HepG2 (cell line): ENCODE results near the gene SNPH. TPM values are rescaled to one million over a fixed set of nuclear protein-coding genes. Genes with fewer than 3 reads are reported as not detected.

Experiments used
- ATAC-seq: fragments of 200-7000 bp; cut with Tn5 transposase; 3 replicates; pipeline ENCODE4 v1.9.1; 2020; ENCODE audit warnings: mild to moderate bottlenecking, moderate library complexity
- BruUV-seq: library from RNA; stranded (reverse); fragments of 400-500 nt; replicated peaks from 2 replicates; lab custom pipeline; 2021; lab: Mats Ljungman, UMichigan
- CTCF ChIA-PET: fragments of 300-600 bp; formaldehyde crosslinking; extraction: SDS; loops from one replicate; lab custom pipeline; 2021; ENCODE audit warnings: low total read pairs, inconsistent platforms, low intra/inter-chr PET ratio; lab: Yijun Ruan, JAX
- POLR2A ChIA-PET: fragments of 350-600 bp; sonication (Branson Sonifier 250); formaldehyde crosslinking; loops from one replicate; lab custom pipeline; 2020; ENCODE audit warnings: antibody characterized with exemption, inconsistent platforms; lab: Yijun Ruan, JAX
- DNase-seq: peaks from one replicate; pipeline ENCODE4 v3.0.0-alpha.2; 2015; ENCODE audit warnings: low spot score
- FAIRE-seq: peaks from 3 replicates; lab custom pipeline; 2011; peaks lifted over from hg19 to GRCh38; lab: Jason Lieb, UNC
- H2AFZ ChIP-seq: one replicate; pipeline ENCODE4 v1.6.1; 2011; ENCODE audit warnings: low read length, inconsistent platforms
- H3K27ac ChIP-seq: fragments of 300-600 bp; 3 replicates; pipeline ENCODE4 v1.8.0; 2011; ENCODE audit warnings: mixed run types, mild to moderate bottlenecking, mixed read lengths, low read length, inconsistent platforms; ENCODE audit not compliant: insufficient read depth; ENCODE audit errors: extremely low read length
- H3K27me3 ChIP-seq, 2 experiments: fragments of 200-600 bp in 1 of 2; 2 replicates in 1 of 2; 3 replicates in 1 of 2; pipeline versions ENCODE4 v1.6.0 to v1.8.0; 2011; ENCODE audit warnings: low read length in 2 of 2, mild to moderate bottlenecking in 2 of 2, moderate library complexity in 2 of 2, inconsistent platforms in 1 of 2; ENCODE audit not compliant: insufficient read depth in 2 of 2, control insufficient read depth in 1 of 2
- H3K36me3 ChIP-seq, 2 experiments: fragments of 200-600 bp in 1 of 2; replicated peaks in 1 of 2; 2 replicates in 1 of 2; 3 replicates in 1 of 2; pipeline versions ENCODE4 v1.5.1 to v1.8.0; 2011; ENCODE audit warnings: low read length in 2 of 2, inconsistent platforms in 1 of 2; ENCODE audit not compliant: insufficient read depth in 2 of 2, control insufficient read depth in 1 of 2
- H3K4me1 ChIP-seq: 2 replicates; pipeline ENCODE4 v1.5.1; 2012; ENCODE audit warnings: low read length, inconsistent platforms; ENCODE audit not compliant: insufficient read depth
- H3K4me2 ChIP-seq: 2 replicates; pipeline ENCODE4 v1.6.0; 2011; ENCODE audit warnings: low read depth, low read length, inconsistent platforms
- H3K4me3 ChIP-seq, 3 experiments: fragments of 200-600 bp in 1 of 3; sonication (generic), shearing (Covaris generic) in 1 of 3; replicated peaks in 1 of 3; 2 replicates each; pipeline ENCODE4 v1.5.1; 2011 to 2016; ENCODE audit warnings: low read length in 3 of 3, inconsistent platforms in 2 of 3, low read depth in 2 of 3, mild to moderate bottlenecking in 2 of 3, control low read depth in 1 of 3, mixed read lengths in 1 of 3; ENCODE audit not compliant: insufficient read depth in 1 of 3
- H3K79me2 ChIP-seq: one replicate; pipeline ENCODE4 v1.6.1; 2011; ENCODE audit warnings: low read length, inconsistent platforms; ENCODE audit not compliant: insufficient read depth
- H3K9ac ChIP-seq: 2 replicates; pipeline ENCODE4 v1.6.0; 2011; ENCODE audit warnings: mild to moderate bottlenecking, low read depth, low read length, inconsistent platforms; ENCODE audit not compliant: insufficient read depth
- H3K9me3 ChIP-seq: 2 replicates; pipeline ENCODE4 v1.5.1; 2012; ENCODE audit warnings: mild to moderate bottlenecking, low read length
- H4K20me1 ChIP-seq: 2 replicates; pipeline ENCODE4 v1.6.0; 2011; ENCODE audit warnings: inconsistent platforms, mild to moderate bottlenecking, low read length, moderate library complexity; ENCODE audit not compliant: insufficient read depth
- HOXA3 ChIP-seq: sonication (generic); formaldehyde crosslinking; IDR thresholded peaks from 2 replicates; pipeline ENCODE4 v1.5.0; 2020; ENCODE audit warnings: missing genetic modification reagents
- LCORL ChIP-seq, 2 experiments: fragments of 450-650 bp in 1 of 2; sonication (generic) in 1 of 2; formaldehyde crosslinking in 1 of 2; IDR thresholded peaks; 2 replicates each; pipeline versions ENCODE4 v1.5.0 to v1.6.1; 2017 to 2020; ENCODE audit warnings: antibody characterized with exemption in 1 of 2, missing genetic modification reagents in 1 of 2
- RBFOX2 ChIP-seq: fragments of 200-400 bp; formaldehyde crosslinking; IDR thresholded peaks from 2 replicates; pipeline ENCODE4 v1.6.1; 2017; ENCODE audit warnings: low read depth, mild to moderate bottlenecking, low read length
- SAP130 ChIP-seq: IDR thresholded peaks from 2 replicates; pipeline ENCODE4 v1.6.1; 2016; ENCODE audit warnings: low read depth
- SIX4 ChIP-seq: sonication (generic); formaldehyde crosslinking; IDR thresholded peaks from 2 replicates; pipeline ENCODE4 v1.4.0; 2020; ENCODE audit warnings: missing genetic modification reagents
- SP4 ChIP-seq: sonication (generic); formaldehyde crosslinking; IDR thresholded peaks from 2 replicates; pipeline ENCODE4 v1.8.1; 2023; ENCODE audit warnings: mild to moderate bottlenecking, missing genetic modification reagents
- SP5 ChIP-seq: IDR thresholded peaks from 2 replicates; pipeline ENCODE4 v1.6.1; 2016; ENCODE audit warnings: low read depth, borderline replicate concordance
- TMF1 ChIP-seq: sonication (generic); formaldehyde crosslinking; IDR thresholded peaks from 2 replicates; pipeline ENCODE4 v1.8.1; 2022; ENCODE audit warnings: low read depth, missing genetic modification reagents
- ZBTB38 ChIP-seq: sonication (generic); formaldehyde crosslinking; IDR thresholded peaks from 2 replicates; pipeline ENCODE4 v1.5.1; 2020; ENCODE audit warnings: mild to moderate bottlenecking, missing genetic modification reagents
- ZNF768 ChIP-seq: sonication (generic); formaldehyde crosslinking; IDR thresholded peaks from 2 replicates; pipeline ENCODE4 v1.4.0; 2020; ENCODE audit warnings: missing genetic modification reagents
- ZNF883 ChIP-seq: sonication (generic); formaldehyde crosslinking; IDR thresholded peaks from 2 replicates; pipeline ENCODE4 v1.5.1; 2020; ENCODE audit warnings: mild to moderate bottlenecking, missing genetic modification reagents; ENCODE audit errors: not compliant biosample characterization
- WGBS: methylation state at CpG from one replicate; pipeline ENCODE4 v1.1.6; 2017; ENCODE audit warnings: low lambda C conversion rate; 5-methylcytosine and 5-hydroxymethylcytosine counted together
- in situ Hi-C: cut with HindIII; loops from 2 replicates; pipeline ENCODE4 v1.10.0; 2017; ENCODE audit warnings: low pct_unique_long_range_greater_than_20kb; ENCODE audit not compliant: extremely low pct_ligation_motif_present
- intact Hi-C: fragments of 100-400 bp; cut with micrococcal nuclease; formaldehyde crosslinking; loops from one replicate; pipeline ENCODE4 v1.10.0; 2022; ENCODE audit not compliant: unreplicated experiment
- polyA plus RNA-seq, 8 experiments: library from polyadenylated mRNA; depleted of rRNA in 3 of 8; stranded (reverse) in 7 of 8; unstranded in 1 of 8; fragments of >200 nt; fragmentation: Illumina TruSeq in 4 of 8; extraction: Trizol in 4 of 8; gene quantifications; 2 replicates each; pipeline versions ENCODE4 v1.2.1 to v1.2.3, GENCODE V29; 2011 to 2016; ENCODE audit warnings: low read depth in 4 of 8, missing spikeins in 1 of 8, mixed read lengths in 1 of 8; ENCODE audit not compliant: insufficient read depth in 1 of 8
- total RNA-seq, 5 experiments: library from RNA; depleted of rRNA; stranded (reverse); fragments of >200 nt; fragmentation: Illumina TruSeq; extraction: Trizol; gene quantifications; 2 replicates each; pipeline ENCODE4 v1.2.3, GENCODE V29; 2016; ENCODE audit warnings: low read depth in 1 of 5
- TF ChIP-seq, protein P1 (sequence below), 2 experiments: IDR thresholded peaks; 2 replicates each; pipeline ENCODE4 v1.6.1; 2011 to 2012; ENCODE audit warnings: low read length in 2 of 2, borderline replicate concordance in 1 of 2, low read depth in 1 of 2, mild to moderate bottlenecking in 1 of 2, moderate library complexity in 1 of 2
- TF ChIP-seq, protein P2 (sequence below): IDR thresholded peaks from 2 replicates; pipeline ENCODE4 v1.6.1; 2012; ENCODE audit warnings: inconsistent platforms
- TF ChIP-seq, protein P3 (sequence below): sonication (generic); formaldehyde crosslinking; IDR thresholded peaks from 2 replicates; pipeline ENCODE4 v1.9.0; 2021; ENCODE audit warnings: mild to moderate bottlenecking, missing genetic modification reagents

The SNPH gene
- total and polyA plus RNA-seq, 2 of the 13 experiments (the other 11 are each of a cell fraction or from before 2014, with no cell fraction given): 0.09 TPM; not detected in 1

DNA sequence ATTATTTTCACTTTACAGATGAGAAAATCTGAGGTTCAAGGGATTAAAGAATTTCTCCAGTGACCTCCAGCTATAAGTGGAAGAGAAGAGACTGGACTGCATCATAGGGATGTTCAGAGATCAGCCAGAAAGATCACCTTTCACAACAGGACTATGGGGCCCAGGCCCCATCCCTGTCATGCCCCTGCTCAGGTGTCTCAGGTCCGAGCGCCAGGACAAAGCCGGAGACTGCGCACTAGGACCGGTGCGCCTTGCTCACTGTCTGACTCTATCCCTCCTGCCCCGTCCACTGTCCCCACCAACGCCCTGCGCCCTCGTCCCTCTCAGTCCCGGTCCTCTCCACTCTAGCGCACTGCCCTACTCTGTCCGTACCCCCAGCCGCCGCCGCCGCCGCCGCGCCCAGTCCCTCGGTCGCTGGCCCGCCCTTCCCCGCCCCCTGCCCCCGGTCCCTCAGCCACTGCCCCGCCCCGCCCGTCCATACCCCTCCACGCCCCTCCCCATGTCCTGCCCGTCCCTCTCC, 40.8 kb upstream of the SNPH start:
- intact Hi-C loops (loop anchor here (5.0 kb wide), 1 partner anchor 103 kb away; no protein-coding TSS in a partner anchor), in situ Hi-C loops (no loop called here)
- H3K4me2 ChIP-seq: peak overlapping the region; percentile 91
- H3K9ac ChIP-seq: peak overlapping the region; percentile 51; the same call in 1 of the 2 replicates
- peaks cover 13% of the 10 kb centered on the region for H3K4me1 ChIP-seq
- peak; percentile 91 for ATAC-seq
- H3K79me2 ChIP-seq: no peaks in the 10 kb centered on the region
- no peak overlapping the region for H2AFZ ChIP-seq
- no peak for FAIRE-seq
- peak overlapping the region; percentile 54 to 78 (median 55); a peak in 5 of 6 replicates for H3K4me3 ChIP-seq
- 4% methylated on average over 30 of the region's 30 CpGs for WGBS
- no peaks in the 10 kb centered on the region; the same call in 1 of the 2 replicates for H4K20me1 ChIP-seq
- CTCF ChIA-PET: no interaction called here
- POLR2A ChIA-PET: no interaction called here
- no peaks in the 10 kb centered on the region for H3K36me3 ChIP-seq
- BruUV-seq: no TSS peak
- no peak overlapping the region for H3K27ac ChIP-seq
- DNase-seq: peak; percentile 65
- H3K27me3 ChIP-seq: peaks cover 4 to 27% of the 10 kb centered on the region in 2 experiments
- no peaks in the 10 kb centered on the region for H3K9me3 ChIP-seq
- TF ChIP-seq ZBTB38 (CRISPR knock-in tag) (0 out of 2 replicates have a peak, but pooled peaks have one; percentile 31), HOXA3 (0 out of 2 replicates have a peak, but pooled peaks have one; percentile 12), SIX4 (no peak), LCORL (IDR thresholded peaks at IDR 0.05) (no peak), LCORL (CRISPR knock-in tag; IDR thresholded peaks at IDR 0.05) (0 out of 2 replicates have a peak, but pooled peaks have one; percentile 20), RBFOX2 (0 out of 2 replicates have a peak, but pooled peaks have one; percentile 4), TMF1 (CRISPR knock-in tag) (0 out of 2 replicates have a peak, but pooled peaks have one; percentile 34), ZNF883 (CRISPR knock-in tag) (peak; percentile 15), SAP130 (CRISPR knock-in tag) (peak; percentile 36; the same call in 1 of the 2 replicates), ZNF768 (CRISPR knock-in tag) (peak; percentile 30; the same call in 1 of the 2 replicates), SP4 (CRISPR knock-in tag) (peak; percentile 64; the same call in 1 of the 2 replicates), SP5 (CRISPR knock-in tag) (peak; percentile 37; the same call in 1 of the 2 replicates)
- TF ChIP-seq, protein P1, sequence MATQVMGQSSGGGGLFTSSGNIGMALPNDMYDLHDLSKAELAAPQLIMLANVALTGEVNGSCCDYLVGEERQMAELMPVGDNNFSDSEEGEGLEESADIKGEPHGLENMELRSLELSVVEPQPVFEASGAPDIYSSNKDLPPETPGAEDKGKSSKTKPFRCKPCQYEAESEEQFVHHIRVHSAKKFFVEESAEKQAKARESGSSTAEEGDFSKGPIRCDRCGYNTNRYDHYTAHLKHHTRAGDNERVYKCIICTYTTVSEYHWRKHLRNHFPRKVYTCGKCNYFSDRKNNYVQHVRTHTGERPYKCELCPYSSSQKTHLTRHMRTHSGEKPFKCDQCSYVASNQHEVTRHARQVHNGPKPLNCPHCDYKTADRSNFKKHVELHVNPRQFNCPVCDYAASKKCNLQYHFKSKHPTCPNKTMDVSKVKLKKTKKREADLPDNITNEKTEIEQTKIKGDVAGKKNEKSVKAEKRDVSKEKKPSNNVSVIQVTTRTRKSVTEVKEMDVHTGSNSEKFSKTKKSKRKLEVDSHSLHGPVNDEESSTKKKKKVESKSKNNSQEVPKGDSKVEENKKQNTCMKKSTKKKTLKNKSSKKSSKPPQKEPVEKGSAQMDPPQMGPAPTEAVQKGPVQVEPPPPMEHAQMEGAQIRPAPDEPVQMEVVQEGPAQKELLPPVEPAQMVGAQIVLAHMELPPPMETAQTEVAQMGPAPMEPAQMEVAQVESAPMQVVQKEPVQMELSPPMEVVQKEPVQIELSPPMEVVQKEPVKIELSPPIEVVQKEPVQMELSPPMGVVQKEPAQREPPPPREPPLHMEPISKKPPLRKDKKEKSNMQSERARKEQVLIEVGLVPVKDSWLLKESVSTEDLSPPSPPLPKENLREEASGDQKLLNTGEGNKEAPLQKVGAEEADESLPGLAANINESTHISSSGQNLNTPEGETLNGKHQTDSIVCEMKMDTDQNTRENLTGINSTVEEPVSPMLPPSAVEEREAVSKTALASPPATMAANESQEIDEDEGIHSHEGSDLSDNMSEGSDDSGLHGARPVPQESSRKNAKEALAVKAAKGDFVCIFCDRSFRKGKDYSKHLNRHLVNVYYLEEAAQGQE (IDR thresholded peaks at IDR 0.05; ENCODE audit: borderline replicate concordance in 1 of 2, low read depth in 1 of 2, low read length in 2 of 2): no peak
- TF ChIP-seq, protein P2, sequence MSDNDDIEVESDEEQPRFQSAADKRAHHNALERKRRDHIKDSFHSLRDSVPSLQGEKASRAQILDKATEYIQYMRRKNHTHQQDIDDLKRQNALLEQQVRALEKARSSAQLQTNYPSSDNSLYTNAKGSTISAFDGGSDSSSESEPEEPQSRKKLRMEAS: 0 out of 2 replicates have a peak, but pooled peaks have one; percentile 4
- TF ChIP-seq, protein P3, sequence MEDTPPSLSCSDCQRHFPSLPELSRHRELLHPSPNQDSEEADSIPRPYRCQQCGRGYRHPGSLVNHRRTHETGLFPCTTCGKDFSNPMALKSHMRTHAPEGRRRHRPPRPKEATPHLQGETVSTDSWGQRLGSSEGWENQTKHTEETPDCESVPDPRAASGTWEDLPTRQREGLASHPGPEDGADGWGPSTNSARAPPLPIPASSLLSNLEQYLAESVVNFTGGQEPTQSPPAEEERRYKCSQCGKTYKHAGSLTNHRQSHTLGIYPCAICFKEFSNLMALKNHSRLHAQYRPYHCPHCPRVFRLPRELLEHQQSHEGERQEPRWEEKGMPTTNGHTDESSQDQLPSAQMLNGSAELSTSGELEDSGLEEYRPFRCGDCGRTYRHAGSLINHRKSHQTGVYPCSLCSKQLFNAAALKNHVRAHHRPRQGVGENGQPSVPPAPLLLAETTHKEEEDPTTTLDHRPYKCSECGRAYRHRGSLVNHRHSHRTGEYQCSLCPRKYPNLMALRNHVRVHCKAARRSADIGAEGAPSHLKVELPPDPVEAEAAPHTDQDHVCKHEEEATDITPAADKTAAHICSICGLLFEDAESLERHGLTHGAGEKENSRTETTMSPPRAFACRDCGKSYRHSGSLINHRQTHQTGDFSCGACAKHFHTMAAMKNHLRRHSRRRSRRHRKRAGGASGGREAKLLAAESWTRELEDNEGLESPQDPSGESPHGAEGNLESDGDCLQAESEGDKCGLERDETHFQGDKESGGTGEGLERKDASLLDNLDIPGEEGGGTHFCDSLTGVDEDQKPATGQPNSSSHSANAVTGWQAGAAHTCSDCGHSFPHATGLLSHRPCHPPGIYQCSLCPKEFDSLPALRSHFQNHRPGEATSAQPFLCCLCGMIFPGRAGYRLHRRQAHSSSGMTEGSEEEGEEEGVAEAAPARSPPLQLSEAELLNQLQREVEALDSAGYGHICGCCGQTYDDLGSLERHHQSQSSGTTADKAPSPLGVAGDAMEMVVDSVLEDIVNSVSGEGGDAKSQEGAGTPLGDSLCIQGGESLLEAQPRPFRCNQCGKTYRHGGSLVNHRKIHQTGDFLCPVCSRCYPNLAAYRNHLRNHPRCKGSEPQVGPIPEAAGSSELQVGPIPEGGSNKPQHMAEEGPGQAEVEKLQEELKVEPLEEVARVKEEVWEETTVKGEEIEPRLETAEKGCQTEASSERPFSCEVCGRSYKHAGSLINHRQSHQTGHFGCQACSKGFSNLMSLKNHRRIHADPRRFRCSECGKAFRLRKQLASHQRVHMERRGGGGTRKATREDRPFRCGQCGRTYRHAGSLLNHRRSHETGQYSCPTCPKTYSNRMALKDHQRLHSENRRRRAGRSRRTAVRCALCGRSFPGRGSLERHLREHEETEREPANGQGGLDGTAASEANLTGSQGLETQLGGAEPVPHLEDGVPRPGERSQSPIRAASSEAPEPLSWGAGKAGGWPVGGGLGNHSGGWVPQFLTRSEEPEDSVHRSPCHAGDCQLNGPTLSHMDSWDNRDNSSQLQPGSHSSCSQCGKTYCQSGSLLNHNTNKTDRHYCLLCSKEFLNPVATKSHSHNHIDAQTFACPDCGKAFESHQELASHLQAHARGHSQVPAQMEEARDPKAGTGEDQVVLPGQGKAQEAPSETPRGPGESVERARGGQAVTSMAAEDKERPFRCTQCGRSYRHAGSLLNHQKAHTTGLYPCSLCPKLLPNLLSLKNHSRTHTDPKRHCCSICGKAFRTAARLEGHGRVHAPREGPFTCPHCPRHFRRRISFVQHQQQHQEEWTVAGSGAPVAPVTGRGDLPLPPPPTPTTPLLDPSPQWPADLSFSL (CRISPR knock-in tag): no peak
